Chondrocyte (in vitro differentiated cells): ENCODE measurements around the gene TEDC1. TPM values are rescaled to one million over a fixed set of nuclear protein-coding genes. Genes with fewer than 3 reads are reported as not detected.

Experiments
- DNase-seq: peaks from one replicate; pipeline ENCODE4 v3.0.0; 2021; ENCODE audit warnings: mixed read lengths, low spot score
- H3K27ac Mint-ChIP-seq: one replicate; pipeline ENCODE4 v1.8.0; 2021; ENCODE audit warnings: mild to moderate bottlenecking, moderate library complexity, mixed read lengths; ENCODE audit not compliant: unreplicated experiment
- H3K27me3 Mint-ChIP-seq: 2 replicates; pipeline ENCODE4 v1.8.0; 2021; ENCODE audit warnings: low read depth, mixed read lengths
- H3K36me3 Mint-ChIP-seq: 2 replicates; pipeline ENCODE4 v1.8.0; 2021; ENCODE audit warnings: low read depth, mixed read lengths
- H3K4me1 Mint-ChIP-seq: 2 replicates; pipeline ENCODE4 v1.8.0; 2021; ENCODE audit warnings: low read depth, mild to moderate bottlenecking, mixed read lengths
- H3K4me3 Mint-ChIP-seq: one replicate; pipeline ENCODE4 v1.8.0; 2021; ENCODE audit warnings: mild to moderate bottlenecking, moderate library complexity, mixed read lengths; ENCODE audit not compliant: unreplicated experiment
- H3K9me3 Mint-ChIP-seq: 2 replicates; pipeline ENCODE4 v1.8.0; 2021; ENCODE audit warnings: low read depth, mixed read lengths
- total RNA-seq: library from RNA; stranded (reverse); gene quantifications from 3 replicates; pipeline ENCODE4 v1.2.1, GENCODE V29; 2021
- TF ChIP-seq, protein P1 (sequence below): fragments of 200-600 bp; sonication (generic); IDR thresholded peaks from 2 replicates; pipeline ENCODE4 v1.5.0; 2021; ENCODE audit warnings: antibody characterized with exemption, mild to moderate bottlenecking, moderate library complexity

TEDC1 gene
- total RNA-seq, 1 donor from 2014 or later = 12.9 TPM

DNA sequence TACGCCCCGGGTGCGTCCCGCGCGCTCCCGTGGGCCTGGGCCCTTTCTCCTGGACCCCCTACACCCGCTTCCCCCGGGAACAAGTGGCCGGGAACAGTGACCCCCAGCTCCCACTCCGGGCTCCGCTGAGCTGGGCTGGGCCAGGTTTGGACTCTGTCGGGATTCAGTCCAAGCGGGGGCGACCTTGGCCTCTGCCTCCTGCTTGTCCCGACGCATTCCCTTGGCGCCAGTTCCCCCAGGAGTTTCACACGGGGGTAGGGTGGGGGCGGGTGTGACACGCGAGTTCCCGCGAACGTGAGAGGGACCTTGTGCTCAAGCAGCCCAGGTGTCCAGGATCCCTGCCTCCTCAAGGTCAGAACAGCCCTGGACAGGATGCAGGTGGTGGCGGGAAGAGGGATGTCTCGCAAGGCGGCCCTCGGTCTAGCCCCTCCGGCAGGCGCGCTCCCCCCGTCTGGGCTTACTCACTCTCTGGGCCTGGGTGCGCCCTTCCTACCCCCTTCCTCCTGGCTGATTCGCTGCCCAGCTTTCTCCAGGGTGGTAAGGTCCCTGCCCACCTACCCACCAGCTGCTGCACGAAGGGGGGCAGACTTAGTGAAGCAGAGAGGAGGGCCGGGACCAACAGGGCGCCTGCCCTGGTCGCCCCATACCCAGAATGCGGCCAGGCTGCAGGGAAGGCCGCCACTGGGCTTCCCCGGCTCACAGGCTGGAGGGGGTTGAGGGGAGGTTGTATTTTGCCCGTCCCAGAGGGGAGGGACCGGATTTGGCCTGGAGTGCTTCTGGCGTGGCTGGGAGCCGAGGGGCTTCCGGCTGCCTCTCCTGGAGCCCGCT lies 15.6 kb upstream of the TEDC1 start:
- peaks cover 2% of the 10 kb centered on the region for H3K36me3 Mint-ChIP-seq
- peaks cover 42% of the 10 kb centered on the region for H3K4me1 Mint-ChIP-seq
- peak overlapping the region; percentile 83 for H3K27ac Mint-ChIP-seq
- no peaks in the 10 kb centered on the region for H3K27me3 Mint-ChIP-seq
- no peaks in the 10 kb centered on the region for H3K9me3 Mint-ChIP-seq
- TF ChIP-seq, protein P1, sequence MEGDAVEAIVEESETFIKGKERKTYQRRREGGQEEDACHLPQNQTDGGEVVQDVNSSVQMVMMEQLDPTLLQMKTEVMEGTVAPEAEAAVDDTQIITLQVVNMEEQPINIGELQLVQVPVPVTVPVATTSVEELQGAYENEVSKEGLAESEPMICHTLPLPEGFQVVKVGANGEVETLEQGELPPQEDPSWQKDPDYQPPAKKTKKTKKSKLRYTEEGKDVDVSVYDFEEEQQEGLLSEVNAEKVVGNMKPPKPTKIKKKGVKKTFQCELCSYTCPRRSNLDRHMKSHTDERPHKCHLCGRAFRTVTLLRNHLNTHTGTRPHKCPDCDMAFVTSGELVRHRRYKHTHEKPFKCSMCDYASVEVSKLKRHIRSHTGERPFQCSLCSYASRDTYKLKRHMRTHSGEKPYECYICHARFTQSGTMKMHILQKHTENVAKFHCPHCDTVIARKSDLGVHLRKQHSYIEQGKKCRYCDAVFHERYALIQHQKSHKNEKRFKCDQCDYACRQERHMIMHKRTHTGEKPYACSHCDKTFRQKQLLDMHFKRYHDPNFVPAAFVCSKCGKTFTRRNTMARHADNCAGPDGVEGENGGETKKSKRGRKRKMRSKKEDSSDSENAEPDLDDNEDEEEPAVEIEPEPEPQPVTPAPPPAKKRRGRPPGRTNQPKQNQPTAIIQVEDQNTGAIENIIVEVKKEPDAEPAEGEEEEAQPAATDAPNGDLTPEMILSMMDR = no peak
- DNase-seq = no peak
- H3K4me3 Mint-ChIP-seq = peak overlapping the region; percentile 79

- TF ChIP-seq, protein P1 = peak; percentile 9
- Mint-ChIP-seq H3K4me1 (peaks cover 50% of the 10 kb centered on the region), H3K4me3 (peak overlapping the region; percentile 79), H3K27ac (peak overlapping the region; percentile 83), H3K36me3 (peaks cover 2% of the 10 kb centered on the region), H3K27me3 (no peaks in the 10 kb centered on the region), H3K9me3 (no peaks in the 10 kb centered on the region)
- DNase-seq = no peak
These were observed 14.8 kb upstream of the TEDC1 start for GRCh38 chr14:105476097-105476830.

- peaks cover 2% of the 10 kb centered on the region for H3K36me3 Mint-ChIP-seq
- TF ChIP-seq, protein P1 = no peak
- no peaks in the 10 kb centered on the region for H3K27me3 Mint-ChIP-seq
- H3K27ac Mint-ChIP-seq = peak overlapping the region; percentile 83
- DNase-seq = no peak
- H3K4me3 Mint-ChIP-seq = peak overlapping the region; percentile 79
- no peaks in the 10 kb centered on the region for H3K9me3 Mint-ChIP-seq
- H3K4me1 Mint-ChIP-seq = peaks cover 53% of the 10 kb centered on the region
These were observed 14.0 kb upstream of the TEDC1 start for GRCh38 chr14:105476831-105477659.

DNA sequence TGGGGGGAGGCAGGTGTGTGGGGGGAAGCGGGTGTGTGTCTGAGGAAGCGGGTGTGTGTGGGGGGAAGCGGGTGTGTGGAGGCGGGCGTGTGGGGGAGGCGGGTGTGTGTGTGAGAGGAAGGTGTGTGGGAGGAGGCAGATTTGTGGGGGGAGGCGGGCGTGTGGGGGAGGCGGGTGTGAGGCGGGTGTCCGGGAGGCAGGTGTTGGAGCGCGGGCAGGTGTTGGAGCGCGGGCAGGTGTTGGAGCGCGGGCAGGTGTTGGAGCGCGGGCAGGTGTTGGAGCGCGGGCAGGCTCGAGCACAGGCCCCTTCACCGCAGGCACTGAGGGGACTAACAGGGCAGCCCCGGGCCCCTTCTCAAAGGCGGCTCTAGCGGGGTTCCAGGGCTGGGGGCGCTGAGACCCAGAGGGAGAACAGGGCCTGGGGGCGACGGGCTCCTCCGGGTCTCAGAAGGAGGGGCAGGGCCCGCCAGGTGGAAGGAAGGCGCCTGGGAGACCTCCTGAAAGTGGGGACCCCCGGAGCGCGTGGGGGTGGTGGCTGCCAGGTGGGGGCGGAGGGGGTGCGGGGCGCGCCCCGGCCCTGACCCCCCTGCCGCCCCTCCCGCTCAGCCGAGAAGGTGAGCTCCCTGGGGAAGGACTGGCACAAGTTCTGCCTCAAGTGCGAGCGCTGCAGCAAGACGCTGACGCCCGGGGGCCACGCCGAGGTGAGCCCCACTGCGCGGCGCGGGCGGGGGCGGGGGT lies 13.2 kb upstream of the TEDC1 start:
- TF ChIP-seq, protein P1 = no peak
- peaks cover 53% of the 10 kb centered on the region for H3K4me1 Mint-ChIP-seq
- H3K9me3 Mint-ChIP-seq = no peaks in the 10 kb centered on the region
- peaks cover 2% of the 10 kb centered on the region for H3K36me3 Mint-ChIP-seq
- peak overlapping the region; percentile 78 for H3K27ac Mint-ChIP-seq
- no peak for DNase-seq
- peak overlapping the region; percentile 79 for H3K4me3 Mint-ChIP-seq
- no peaks in the 10 kb centered on the region for H3K27me3 Mint-ChIP-seq
